ENCODE data around the gene ATP7A. TPM values are rescaled to one million over a fixed set of nuclear protein-coding genes. Genes with fewer than 3 reads are reported as not detected.
"Not testable (repeated sequence)": the region's sequence is repeated elsewhere in the genome, so short reads cannot be mapped to it uniquely, and the experiment has no call there.

The ATP7A gene
- total RNA-seq, 2 donors from 2014 or later, result 6.3 to 7.5 TPM

- H3K36me3 ChIP-seq, result no peaks in the 10 kb centered on the region
- H3K27ac ChIP-seq, result no peak overlapping the region
- no peak overlapping the region for H3K4me3 ChIP-seq
- TF ChIP-seq CTCF (IDR thresholded peaks at IDR 0.05), result no peak
- H3K4me1 ChIP-seq, result no peaks in the 10 kb centered on the region
- DNase-seq (ENCODE audit: low spot score), result no peak
- H3K27me3 ChIP-seq, result no peaks in the 10 kb centered on the region
- peaks cover 0 to 21% of the 10 kb centered on the region in 2 donors for H3K9me3 ChIP-seq
These were observed 160.8 kb downstream of the ATP7A start for GRCh38 chrX:78071331-78071730.

GRCh38 chrX:78073147-78074077, 162.9 kb downstream of the ATP7A start:
- H3K36me3 ChIP-seq; H3K27me3 ChIP-seq; H3K27ac ChIP-seq; DNase-seq (ENCODE audit: low spot score); H3K4me3 ChIP-seq; H3K4me1 ChIP-seq: not testable (repeated sequence)
- H3K9me3 ChIP-seq, result peaks cover 0 to 21% of the 10 kb centered on the region in 2 donors

GRCh38 chrX:78074088-78074487, 163.6 kb downstream of the ATP7A start:
- H3K36me3 ChIP-seq, result no peaks in the 10 kb centered on the region
- no peak overlapping the region for H3K4me3 ChIP-seq
- H3K9me3 ChIP-seq, result peaks cover 0 to 18% of the 10 kb centered on the region in 2 donors
- H3K4me1 ChIP-seq, result no peaks in the 10 kb centered on the region
- TF ChIP-seq CTCF (IDR thresholded peaks at IDR 0.05), result no peak
- H3K27me3 ChIP-seq, result no peaks in the 10 kb centered on the region
- no peak overlapping the region for H3K27ac ChIP-seq
- DNase-seq (ENCODE audit: low spot score), result no peak

- Histone ChIP-seq H3K36me3 (no peaks in the 10 kb centered on the region), H3K4me1 (no peaks in the 10 kb centered on the region), H3K9me3 (peaks cover 0 to 12% of the 10 kb centered on the region in 2 donors), H3K4me3 (no peak overlapping the region), H3K27ac (no peak overlapping the region), H3K27me3 (no peaks in the 10 kb centered on the region)
- no peak for DNase-seq (ENCODE audit: low spot score)
- no peak for TF ChIP-seq CTCF (IDR thresholded peaks at IDR 0.05)
These were observed 165.4 kb downstream of the ATP7A start for GRCh38 chrX:78075787-78076389.

GRCh38 chrX:78081413-78081812, 170.9 kb downstream of the ATP7A start:
- H3K4me3 ChIP-seq; H3K4me1 ChIP-seq; DNase-seq (ENCODE audit: low spot score); H3K36me3 ChIP-seq; H3K9me3 ChIP-seq; H3K27ac ChIP-seq; H3K27me3 ChIP-seq: not testable (repeated sequence)

- TF ChIP-seq CTCF (IDR thresholded peaks at IDR 0.05), result peak in 1 of 2 donors; percentile 27
These were observed 181.8 kb downstream of the ATP7A start for GRCh38 chrX:78092296-78092695.

More at GRCh38 chrX:78092296-78092695, 181.8 kb downstream of the ATP7A start:
- no peaks in the 10 kb centered on the region for H3K27me3 ChIP-seq
- no peak overlapping the region for H3K4me3 ChIP-seq
- H3K27ac ChIP-seq, result no peak overlapping the region
- H3K36me3 ChIP-seq, result no peaks in the 10 kb centered on the region
- no peaks in the 10 kb centered on the region for H3K4me1 ChIP-seq
- peaks cover 0 to 17% of the 10 kb centered on the region in 2 donors for H3K9me3 ChIP-seq
- no peak for DNase-seq (ENCODE audit: low spot score)
